LHCN-M2 (cell line): Measurements from ENCODE around the gene ZBED4. TPM values are rescaled to one million over a fixed set of nuclear protein-coding genes. Genes with fewer than 3 reads are reported as not detected.
"Not testable (repeated sequence)": the region's sequence is repeated elsewhere in the genome, so short reads cannot be mapped to it uniquely, and the experiment has no call there.

ENCODE experiments used
- DNase-seq: peaks from one replicate; pipeline ENCODE4 v3.0.0-alpha.2; 2012; ENCODE audit warnings: low read depth
- polyA plus RNA-seq: library from polyadenylated mRNA; unstranded; fragments of >200 nt; gene quantifications from one replicate; pipeline ENCODE4 v1.2.1, GENCODE V29; 2012; ENCODE audit warnings: missing spikeins
- total RNA-seq: library from RNA; depleted of rRNA; stranded (reverse); fragments of >200 nt; gene quantifications from 2 replicates; pipeline ENCODE4 v1.2.3, GENCODE V29; 2014; rRNA removed

The ZBED4 gene, protein sequence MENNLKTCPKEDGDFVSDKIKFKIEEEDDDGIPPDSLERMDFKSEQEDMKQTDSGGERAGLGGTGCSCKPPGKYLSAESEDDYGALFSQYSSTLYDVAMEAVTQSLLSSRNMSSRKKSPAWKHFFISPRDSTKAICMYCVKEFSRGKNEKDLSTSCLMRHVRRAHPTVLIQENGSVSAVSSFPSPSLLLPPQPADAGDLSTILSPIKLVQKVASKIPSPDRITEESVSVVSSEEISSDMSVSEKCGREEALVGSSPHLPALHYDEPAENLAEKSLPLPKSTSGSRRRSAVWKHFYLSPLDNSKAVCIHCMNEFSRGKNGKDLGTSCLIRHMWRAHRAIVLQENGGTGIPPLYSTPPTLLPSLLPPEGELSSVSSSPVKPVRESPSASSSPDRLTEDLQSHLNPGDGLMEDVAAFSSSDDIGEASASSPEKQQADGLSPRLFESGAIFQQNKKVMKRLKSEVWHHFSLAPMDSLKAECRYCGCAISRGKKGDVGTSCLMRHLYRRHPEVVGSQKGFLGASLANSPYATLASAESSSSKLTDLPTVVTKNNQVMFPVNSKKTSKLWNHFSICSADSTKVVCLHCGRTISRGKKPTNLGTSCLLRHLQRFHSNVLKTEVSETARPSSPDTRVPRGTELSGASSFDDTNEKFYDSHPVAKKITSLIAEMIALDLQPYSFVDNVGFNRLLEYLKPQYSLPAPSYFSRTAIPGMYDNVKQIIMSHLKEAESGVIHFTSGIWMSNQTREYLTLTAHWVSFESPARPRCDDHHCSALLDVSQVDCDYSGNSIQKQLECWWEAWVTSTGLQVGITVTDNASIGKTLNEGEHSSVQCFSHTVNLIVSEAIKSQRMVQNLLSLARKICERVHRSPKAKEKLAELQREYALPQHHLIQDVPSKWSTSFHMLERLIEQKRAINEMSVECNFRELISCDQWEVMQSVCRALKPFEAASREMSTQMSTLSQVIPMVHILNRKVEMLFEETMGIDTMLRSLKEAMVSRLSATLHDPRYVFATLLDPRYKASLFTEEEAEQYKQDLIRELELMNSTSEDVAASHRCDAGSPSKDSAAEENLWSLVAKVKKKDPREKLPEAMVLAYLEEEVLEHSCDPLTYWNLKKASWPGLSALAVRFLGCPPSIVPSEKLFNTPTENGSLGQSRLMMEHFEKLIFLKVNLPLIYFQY
- 12.4 and 13.4 TPM in 2 replicates for total RNA-seq
- 6.3 TPM for polyA plus RNA-seq

DNA sequence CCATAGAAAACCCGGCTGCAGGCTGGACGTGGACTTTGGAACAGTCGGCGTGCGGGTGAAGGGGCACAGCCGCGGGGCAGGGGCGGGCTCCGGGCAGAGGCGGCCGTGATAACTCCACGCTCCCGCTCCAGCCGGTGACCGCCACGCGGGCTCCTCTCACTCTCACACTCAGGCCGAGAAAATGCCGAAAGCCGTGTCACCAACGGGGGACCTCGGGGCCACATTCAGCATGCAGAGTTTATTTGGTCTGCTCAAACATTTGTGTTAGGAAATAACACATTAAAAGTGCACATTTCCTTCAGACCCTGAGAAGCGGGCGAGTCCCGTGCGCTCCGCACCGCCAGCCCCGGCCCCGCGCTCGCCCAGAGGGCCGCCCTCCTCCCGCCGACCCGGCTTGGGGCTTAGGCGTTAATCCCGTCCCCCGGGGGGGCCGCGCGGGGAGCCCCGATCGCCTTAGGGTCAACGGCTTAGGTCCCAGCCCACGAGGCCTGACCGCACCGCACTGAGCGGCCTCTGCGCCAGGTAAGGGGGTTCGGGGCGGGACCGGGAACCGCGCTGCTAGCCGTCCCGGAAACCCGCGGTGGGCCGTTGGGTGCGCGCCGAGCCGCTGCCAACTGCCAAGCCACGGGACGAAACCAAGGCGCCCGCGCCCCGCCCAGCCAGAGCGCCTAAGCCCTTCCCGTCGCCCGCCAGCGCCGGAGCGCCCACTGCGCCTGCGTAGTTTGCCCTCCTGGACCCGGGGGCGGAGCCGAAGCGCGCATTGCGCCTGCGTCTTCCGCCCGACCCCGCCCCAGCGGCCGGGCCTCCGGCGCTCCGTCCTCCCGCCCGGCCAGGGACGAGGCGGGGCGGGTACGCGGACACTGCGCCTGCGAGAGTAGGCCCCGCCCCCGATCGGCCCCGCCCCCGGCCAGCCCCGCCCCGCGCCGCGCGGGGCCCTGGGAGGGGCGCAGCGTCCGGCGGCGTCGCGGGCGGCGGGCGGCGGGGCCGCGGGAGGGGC, at the start of gene ZBED4:
Gene ZBED4, plus strand, starts transcription at position 947 of the 997 bp plus-strand sequence. CDS start 29,819 bp downstream, outside the sequence.
- peak; percentile 94 for DNase-seq

DNA sequence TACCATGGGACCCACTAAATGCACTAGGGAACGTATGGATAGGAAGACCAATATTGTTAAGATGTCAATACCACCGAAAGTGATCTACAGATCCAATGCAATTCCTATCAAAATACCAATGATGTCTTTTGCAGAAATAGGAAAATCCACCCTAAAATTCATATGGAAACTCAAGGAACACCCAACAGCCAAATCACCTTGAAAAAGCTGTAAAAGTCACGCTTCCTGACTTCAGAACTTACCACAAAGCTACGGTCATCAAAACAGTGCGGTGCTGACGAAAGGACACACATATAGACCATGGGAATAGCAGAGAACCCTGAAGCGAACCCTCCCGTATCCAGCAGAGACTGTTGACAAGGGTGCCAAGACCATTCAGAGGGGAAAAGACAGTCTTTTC, 46.5 kb upstream of the ZBED4 start:
- no peak for DNase-seq

DNA sequence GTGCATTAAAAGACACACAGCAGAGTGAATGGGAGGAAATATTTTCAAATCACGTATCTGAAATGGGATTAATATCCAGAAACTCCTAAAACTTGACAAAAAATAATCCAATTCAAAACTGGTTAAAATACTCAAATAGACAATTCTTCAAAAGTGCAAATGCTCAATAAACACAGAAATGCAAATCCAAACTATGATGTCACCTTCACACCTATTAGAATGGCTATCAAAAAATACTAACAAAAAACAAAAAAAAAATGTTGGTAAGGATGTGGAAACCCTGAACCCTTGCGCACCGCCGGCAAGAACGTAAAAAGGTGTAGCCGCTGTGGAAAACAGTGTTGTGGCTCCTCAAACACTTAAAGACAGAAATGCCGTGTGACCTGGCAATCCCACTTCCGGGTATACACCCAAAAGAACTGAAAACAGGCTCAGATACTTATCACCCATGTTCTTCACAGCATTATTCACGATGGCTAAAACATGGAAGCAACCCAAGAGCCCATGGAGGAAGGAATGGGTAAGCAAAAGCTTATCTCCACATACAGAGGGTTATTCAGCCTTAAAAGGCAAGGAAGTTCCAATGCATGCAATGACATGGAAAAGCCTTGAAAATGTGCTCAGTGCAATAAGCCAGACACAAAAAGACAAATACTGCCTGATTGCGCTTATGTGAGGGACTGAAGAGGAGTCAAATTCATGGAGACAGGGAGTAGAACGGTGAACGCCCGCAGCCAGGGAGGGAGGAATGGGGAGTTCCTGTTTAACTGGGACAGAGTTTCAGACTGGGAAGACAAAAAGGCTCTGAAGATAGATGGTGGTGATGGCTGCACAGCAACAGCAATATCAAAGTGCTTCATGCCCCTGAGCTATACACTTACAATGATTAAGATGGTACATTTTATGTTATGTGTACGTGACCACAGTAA, 45.6 kb upstream of the ZBED4 start:
- no peak for DNase-seq

DNA sequence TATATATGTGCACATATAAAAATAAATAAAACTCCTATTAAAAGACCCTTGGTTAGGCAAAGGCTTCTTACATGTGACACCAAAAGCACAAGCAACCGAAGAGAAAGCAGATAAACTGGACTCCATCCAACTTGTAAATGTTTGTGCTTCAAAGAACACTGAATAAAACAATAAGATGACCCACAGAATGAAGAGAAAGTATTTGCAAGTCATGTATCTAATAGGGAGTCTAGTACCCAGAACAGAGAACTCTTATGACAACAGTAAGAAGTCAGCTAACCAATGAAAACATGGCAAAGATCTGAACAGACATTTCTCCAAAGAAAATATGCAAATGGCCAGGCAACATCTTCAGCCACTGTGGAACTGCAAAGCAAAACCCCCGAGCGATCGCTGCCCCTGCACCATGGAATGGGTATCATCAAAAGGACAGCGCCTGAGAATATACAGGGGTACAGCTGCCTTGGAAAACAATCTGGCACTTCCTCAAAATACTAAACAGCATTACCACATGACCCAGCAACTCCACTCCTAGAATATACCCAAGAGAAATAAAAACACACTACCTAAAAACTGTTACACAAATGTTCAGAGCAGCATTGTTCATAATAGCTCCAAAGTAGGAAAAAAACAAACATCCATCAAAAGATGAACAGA, 43.2 kb upstream of the ZBED4 start:
- DNase-seq: no peak

DNA sequence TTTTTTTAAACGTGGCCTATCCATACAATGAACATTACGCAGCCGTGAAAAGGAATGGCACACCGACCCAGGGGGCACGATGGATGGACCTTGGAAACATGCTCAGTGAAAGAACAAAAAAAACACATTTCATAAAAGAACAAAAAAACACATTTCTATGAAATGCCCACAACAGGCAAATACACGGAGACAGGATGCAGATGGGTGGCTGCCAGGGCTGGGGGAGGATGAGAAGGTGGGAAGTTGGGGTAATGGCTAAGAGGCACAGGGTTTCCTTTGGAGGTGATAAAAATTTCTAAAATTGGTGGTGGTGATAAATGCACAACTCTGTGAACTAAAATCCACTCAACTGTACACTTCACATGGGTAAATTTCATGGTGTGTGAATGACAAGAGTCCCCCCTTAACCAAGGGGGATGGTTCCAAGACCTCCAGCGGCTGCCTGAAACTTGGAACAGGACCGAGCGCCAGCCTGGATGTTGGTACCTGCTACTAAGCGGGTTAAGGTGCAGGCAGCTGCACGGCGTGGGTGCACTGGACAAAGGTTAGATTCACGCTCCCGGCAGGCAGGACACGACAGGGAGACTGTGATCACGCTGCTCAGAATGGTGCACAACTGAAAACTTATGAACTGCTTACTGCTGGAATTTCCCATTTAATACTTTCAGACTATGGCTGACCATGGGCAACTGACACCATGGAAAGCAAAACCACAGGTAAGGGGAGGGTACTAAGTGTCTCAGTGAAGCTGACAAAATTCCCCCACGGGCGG, 42.4 kb upstream of the ZBED4 start:
- no peak for DNase-seq

DNA sequence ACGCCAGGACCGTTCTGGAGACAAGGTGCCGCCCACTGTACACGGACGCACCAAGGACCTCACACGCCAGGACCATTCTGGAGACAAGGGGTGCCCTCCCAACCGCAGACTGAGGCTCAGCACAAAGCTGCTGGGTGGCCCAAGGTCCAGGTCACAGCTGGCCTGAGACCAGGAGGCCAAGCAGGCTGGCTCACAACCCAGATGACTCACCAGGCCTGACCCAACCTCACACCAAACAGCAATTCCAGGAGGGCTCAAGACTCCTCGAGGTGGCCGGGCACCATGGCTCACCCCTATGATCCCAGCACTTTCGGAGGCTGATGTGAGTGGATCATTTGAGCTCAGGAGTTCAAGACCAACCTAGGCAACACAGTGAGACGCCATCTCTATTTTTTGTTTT, 40.8 kb upstream of the ZBED4 start:
- no peak for DNase-seq

DNA sequence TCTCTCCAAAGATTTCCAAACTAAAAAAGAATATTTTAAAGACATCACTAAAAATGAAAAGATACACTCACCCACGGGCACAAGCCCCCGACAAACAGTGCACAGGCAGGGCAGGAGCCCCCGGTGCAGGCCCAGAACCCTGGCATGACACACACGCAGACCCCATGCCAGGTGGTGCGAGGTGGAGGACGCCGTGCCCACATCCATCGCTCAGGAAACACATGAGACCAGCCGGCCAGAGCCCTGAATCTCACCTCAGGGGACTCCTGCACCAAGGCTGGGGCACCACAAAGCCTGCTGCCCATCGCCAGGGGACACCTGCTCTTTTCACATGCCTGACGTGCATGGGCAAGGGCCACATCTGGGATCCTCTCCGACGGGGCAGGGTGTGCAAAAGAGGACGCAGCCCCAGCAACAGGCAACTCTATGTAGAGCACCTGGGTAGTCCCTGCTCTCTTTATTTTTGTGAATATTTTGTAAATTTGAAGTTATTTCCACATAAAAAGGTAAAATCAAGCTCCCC, 39.4 kb upstream of the ZBED4 start:
- no peak for DNase-seq

DNA sequence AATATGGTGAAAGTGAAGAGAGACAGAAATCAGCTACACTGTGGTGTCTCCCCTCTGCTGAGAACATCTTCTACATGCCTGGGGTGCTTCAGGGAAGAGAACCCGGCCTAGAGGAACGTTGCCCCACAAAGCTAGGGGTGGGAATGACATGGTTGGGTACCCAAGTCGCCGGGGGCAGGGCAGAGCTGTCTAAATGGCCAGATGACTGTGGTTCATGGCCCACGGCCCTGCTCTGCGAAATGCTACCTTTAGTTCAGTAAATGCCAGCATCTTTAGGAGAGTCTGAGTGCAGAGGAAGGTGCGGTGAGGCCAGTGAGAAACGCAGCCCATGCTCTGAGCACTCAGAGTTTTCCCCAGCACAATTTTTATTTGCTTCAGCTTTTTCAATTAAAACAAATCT, 38.8 kb upstream of the ZBED4 start:
- DNase-seq: no peak

DNA sequence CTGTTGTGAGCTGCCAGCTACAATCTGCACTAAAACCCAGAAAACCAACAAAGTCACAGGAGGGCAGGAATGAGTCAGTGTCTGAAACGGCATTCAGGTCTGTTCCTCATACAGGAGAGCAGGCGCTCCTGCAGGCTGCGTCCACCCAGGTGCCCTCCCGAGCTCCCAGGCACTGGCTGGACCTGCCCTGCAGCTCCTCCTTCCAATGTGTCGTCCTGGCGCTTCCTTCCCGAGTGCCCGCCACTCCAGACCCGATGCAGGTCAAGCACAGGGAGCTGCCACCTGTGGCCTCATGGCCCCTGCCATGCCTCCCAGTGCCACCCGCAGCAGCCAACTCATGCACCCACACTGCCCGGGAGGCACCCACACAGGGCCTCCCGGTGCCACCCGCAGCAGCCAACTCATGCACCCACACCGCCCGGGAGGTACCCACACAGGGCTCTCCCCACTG, 38.0 kb upstream of the ZBED4 start:
- no peak for DNase-seq

DNA sequence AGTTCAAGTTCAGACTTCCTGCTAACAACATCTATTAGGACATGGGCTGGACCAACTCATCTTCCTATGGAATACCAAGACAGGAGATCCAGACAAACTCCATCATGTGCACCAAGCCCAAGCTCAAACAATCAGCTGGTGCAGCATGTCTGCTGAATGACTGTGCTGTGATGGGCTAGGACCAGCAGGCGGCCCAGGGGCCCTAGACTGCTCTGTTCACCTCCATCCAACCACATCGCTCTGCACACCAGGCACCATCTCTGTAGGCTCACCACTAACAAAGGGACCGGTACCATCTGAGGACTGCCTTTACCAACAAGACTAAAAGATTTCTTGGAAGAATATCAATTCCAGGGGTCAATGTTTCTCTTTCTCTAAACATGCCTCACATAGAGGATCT, 36.3 kb upstream of the ZBED4 start:
- no peak for DNase-seq

DNA sequence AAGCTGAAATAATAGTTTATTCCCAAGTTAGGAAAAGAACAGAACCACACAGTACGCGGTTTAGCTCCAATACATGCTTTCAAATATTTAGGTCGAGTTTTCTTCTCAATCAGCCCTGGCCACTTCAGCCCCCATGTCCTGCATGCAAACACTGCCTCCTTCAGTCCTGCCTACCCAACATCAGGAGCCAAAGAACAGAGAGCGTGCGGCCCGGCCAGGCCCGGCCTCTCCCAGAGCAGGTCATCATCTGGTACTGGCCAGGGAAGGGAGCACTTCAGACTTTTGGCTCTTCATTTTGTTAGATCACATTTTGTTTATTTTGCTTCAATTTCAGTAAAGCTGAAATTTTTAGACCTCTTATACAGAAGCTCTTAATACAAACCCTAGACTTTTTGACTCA, 32.7 kb upstream of the ZBED4 start:
- no peak for DNase-seq

DNA sequence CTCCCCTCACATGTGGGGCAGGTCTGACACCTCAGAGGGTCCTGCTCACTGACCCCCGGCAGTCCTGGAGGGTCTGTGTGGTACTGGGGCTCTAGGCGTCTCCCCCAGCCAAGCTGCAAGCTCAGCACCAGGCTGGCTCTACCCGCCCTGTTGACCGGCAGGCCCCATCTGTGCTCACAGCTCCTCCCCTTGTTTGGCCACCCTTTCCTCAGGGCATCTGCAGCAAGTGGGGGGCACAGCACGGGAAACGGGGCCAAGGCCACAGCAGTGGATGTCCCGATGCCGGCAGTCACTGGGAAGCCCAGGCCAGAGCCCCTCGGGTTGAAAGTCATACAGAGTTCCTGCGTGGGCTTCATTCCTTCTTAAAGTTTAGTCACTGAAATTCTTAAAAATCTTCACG, 31.9 kb upstream of the ZBED4 start:
- not testable (repeated sequence) for DNase-seq

DNA sequence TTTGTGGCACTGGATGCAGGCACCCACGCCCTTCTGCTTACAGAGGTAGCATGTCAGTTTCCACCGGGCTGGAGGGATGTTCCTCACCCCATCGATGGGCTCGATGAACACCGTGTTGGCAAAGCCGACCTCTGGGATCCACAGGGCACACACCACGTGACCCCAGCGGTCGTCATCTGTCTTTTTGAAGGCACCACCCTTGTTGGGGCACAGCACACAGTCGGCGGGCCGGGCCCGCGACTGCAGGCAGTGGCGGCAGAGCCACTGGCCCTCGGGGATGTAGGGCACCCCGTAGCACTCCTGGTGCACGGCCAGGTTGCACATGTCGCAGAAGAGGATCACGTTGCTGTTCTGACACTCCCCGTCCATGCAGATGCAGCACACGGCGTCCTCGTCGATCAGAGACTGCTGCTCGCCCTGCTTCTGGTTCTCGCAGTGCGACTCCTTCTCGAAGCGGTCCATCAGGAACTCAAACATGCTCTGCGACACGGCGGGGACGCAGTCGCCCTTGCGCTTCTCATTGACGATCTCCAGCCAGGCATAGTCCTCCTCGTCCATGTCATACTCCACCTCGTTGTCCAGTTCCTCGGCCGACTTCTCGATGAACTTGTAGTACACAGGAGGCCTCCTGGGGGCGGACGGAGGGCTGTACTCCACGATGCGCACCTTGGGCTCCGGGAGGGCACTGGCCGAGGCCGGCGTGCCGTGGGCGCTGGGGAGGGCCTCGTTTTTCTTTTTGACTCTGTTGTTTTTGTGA, 30.2 kb upstream of the ZBED4 start:
- no peak for DNase-seq

DNA sequence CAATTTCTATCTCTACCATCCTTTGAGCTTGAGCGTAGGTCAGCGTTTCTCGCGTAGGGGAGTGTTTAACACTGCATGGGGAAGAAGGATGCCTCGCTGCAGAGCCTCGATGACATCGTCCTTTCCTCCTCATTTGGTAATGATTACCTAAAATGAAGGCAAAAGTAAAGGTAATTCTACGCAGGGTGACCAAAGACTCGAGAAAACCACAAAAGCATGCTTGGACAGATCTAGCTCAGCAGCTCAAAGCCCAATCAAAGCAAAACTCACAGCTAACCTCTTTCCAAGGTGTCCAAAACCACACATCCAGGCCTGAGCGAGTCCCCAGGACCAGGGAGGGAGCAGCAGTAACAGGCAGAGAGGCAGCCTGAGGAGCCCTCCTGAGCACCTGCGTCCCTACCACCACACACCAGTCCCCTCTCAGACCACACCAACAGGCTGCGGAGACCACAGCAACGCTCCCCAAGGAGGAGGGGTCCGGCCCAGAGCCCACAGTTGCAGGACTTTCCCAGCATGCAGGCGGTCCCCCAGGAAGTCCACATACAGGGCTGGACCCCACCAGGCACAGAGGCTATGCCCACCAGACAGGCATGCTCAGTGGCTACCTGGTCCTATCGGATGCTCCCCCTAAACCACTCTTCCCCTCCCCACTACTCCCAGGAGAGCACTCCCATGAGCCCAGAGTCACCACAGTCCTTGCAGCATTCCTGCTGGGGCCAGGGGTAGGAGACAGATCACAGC, 29.3 kb upstream of the ZBED4 start:
- no peak for DNase-seq

DNA sequence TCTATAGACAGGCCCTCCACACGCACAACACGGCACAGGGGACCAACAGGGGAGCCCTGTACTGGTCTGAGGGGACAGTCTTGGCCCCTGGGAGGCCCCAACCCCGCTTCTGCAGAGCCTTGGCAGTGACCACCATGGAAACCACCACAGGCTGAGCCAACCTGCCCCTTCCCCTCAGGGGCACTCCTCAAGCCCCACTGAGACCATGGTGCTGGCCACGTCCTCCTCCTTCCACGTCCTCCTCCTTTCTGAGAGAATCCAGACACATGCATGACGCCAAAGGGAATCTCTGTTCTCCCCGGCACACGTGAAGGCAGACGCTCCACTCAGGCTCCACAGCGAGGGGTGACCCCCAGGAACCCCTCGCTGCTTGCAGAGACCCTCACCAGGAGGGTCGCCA, 28.7 kb upstream of the ZBED4 start:
- no peak for DNase-seq

DNA sequence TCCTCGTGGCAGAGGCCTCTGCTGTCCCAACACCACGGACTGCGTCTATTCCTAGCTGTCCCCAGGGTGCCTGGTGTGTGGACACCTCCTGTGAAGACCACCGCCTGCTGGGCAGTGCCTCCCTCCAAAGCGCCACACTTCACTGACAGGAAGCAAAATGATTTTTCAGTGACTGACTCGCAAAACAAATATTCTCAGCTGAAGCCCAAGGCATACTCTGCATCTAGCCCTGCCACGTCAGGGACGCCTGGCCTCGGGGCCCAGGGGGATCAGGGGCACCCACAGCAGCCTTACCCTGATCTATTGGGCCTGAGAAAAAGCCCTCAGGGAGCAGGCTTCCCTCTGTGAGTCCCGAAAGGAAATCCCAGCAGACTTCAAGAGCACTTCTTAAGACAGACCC, 28.2 kb upstream of the ZBED4 start:
- peak; percentile 48 for DNase-seq
